CD4-positive, alpha-beta T cell (primary cell): ENCODE measurements around the gene C11orf91. TPM values are rescaled to one million over a fixed set of nuclear protein-coding genes. Genes with fewer than 3 reads are reported as not detected.
"Not testable (repeated sequence)": the region's sequence is repeated elsewhere in the genome, so short reads cannot be mapped to it uniquely, and the experiment has no call there.

Experiments used
- ATAC-seq: fragments of 200-7000 bp; cut with Tn5 transposase; one replicate; pipeline ENCODE4 v1.10.0; 2022; ENCODE audit warnings: mild to moderate bottlenecking; ENCODE audit not compliant: poor library complexity
- CTCF ChIA-PET: fragments of 350-600 bp; sonication (Branson Sonifier 250); formaldehyde crosslinking; loops from one replicate; lab custom pipeline; 2021; ENCODE audit warnings: antibody characterized with exemption, inconsistent platforms; lab: Charles Lee
- POLR2A ChIA-PET: fragments of 350-600 bp; sonication (Branson Sonifier 250); formaldehyde crosslinking; loops from one replicate; lab custom pipeline; 2021; ENCODE audit warnings: antibody characterized with exemption, inconsistent platforms; lab: Charles Lee
- DNase-seq, 14 experiments: peaks; one replicate each; pipeline ENCODE4 v3.0.0-alpha.2; 2013 to 2020; ENCODE audit warnings: mixed read lengths in 2 of 14
- H3K27ac ChIP-seq, 2 donors: one replicate each; pipeline versions ENCODE4 v1.5.1 to v1.7.0; 2013; ENCODE audit warnings: low read length in 2 of 2, low read depth in 1 of 2, mild to moderate bottlenecking in 1 of 2
- H3K27me3 ChIP-seq, 2 experiments: 1 replicate in 1 of 2; 2 replicates in 1 of 2; pipeline versions ENCODE4 v1.6.1 to v1.7.0; 2013; ENCODE audit warnings: low read length in 2 of 2, control low read depth in 1 of 2, mild to moderate bottlenecking in 1 of 2, moderate library complexity in 1 of 2; ENCODE audit not compliant: insufficient read depth in 2 of 2, control insufficient read depth in 1 of 2
- H3K36me3 ChIP-seq: one replicate; pipeline ENCODE4 v1.6.1; 2013; ENCODE audit warnings: low read length, control low read depth; ENCODE audit not compliant: insufficient read depth
- H3K4me1 ChIP-seq: one replicate; pipeline ENCODE4 v1.6.1; 2013; ENCODE audit warnings: low read length, control low read depth; ENCODE audit not compliant: insufficient read depth
- H3K4me3 ChIP-seq: one replicate; pipeline ENCODE4 v1.5.1; 2013; ENCODE audit warnings: mild to moderate bottlenecking, low read length, moderate library complexity
- H3K9me3 ChIP-seq, 2 experiments: 1 replicate in 1 of 2; 2 replicates in 1 of 2; pipeline versions ENCODE4 v1.6.1 to v1.7.0; 2013; ENCODE audit warnings: low read length in 2 of 2, mild to moderate bottlenecking in 2 of 2, control low read depth in 1 of 2, moderate library complexity in 1 of 2; ENCODE audit not compliant: control insufficient read depth in 1 of 2, insufficient read depth in 1 of 2
- H3K27ac Mint-ChIP-seq: one replicate; pipeline ENCODE4 v1.8.0; 2020; ENCODE audit warnings: mixed read lengths
- H3K27me3 Mint-ChIP-seq: one replicate; pipeline ENCODE4 v1.8.0; 2021; ENCODE audit warnings: mixed read lengths
- H3K36me3 Mint-ChIP-seq: one replicate; pipeline ENCODE4 v1.8.0; 2021; ENCODE audit warnings: low read depth, mixed read lengths
- H3K4me1 Mint-ChIP-seq: one replicate; pipeline ENCODE4 v1.8.0; 2021; ENCODE audit warnings: low read depth, mixed read lengths
- H3K4me3 Mint-ChIP-seq: one replicate; pipeline ENCODE4 v1.8.0; 2020; ENCODE audit warnings: mild to moderate bottlenecking, mixed read lengths
- H3K9me3 Mint-ChIP-seq: one replicate; pipeline ENCODE4 v1.8.0; 2020; ENCODE audit warnings: mixed read lengths
- intact Hi-C, 2 experiments: fragments of 100-400 bp; cut with DNase I in 1 of 2; cut with micrococcal nuclease in 1 of 2; formaldehyde crosslinking; loops; one replicate each; pipeline versions ENCODE4 v1.15.1 to v1.9.0; 2023 to 2025; cut with DNase I, micrococcal nuclease
- total RNA-seq, 174 experiments: library from RNA in 2 of 174; stranded (reverse) in 2 of 174; gene quantifications; one replicate each; pipeline ENCODE4 v1.2.3 and lab custom pipeline; 2021 to 2026
- TF ChIP-seq, protein P1 (sequence below): fragments of 200-600 bp; IDR thresholded peaks from one replicate; pipeline ENCODE4 v1.8.0; 2022; ENCODE audit warnings: antibody characterized with exemption, mild to moderate bottlenecking

The C11orf91 gene
- total RNA-seq, 2 experiments from 2014 or later: 0.45 TPM; not detected in 1

DNA sequence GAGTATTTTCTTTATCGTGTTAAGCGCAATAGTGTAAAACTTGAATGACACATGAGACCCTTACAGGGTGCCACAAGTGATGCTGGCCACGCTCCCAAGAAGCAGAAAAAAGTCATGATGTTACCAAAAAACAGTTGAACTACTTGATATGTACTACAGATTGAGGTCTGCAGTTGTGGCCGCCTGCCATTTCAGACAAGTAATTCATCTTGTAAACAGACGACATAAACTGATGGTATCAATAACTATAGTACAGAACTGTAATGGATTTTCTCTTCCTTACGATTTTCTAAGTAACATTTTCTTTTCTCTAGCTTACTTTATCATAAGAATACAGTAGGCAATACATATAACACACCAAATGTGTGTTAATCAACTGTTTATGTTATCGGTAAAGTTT, 30.1 kb upstream of the C11orf91 start:
- H3K4me1 Mint-ChIP-seq: peaks cover 70% of the 10 kb centered on the region
- H3K27me3 Mint-ChIP-seq: no peaks in the 10 kb centered on the region
- H3K36me3 Mint-ChIP-seq: peaks cover 3% of the 10 kb centered on the region
- Histone ChIP-seq H3K27ac (no peak overlapping the region), H3K36me3 (peaks cover 4% of the 10 kb centered on the region), H3K4me3 (no peak overlapping the region), H3K4me1 (peaks cover 24% of the 10 kb centered on the region), H3K9me3 (no peaks in the 10 kb centered on the region), H3K27me3 (no peaks in the 10 kb centered on the region)
- H3K4me3 Mint-ChIP-seq: no peak overlapping the region
- CTCF ChIA-PET: no interaction called here
- intact Hi-C loops: loop anchor here in 1 of 2 experiments (10.0 kb wide), 2 partner anchors 476 to 706 kb away; partner anchors contain the start of gene HIPK3
- no peaks in the 10 kb centered on the region for H3K9me3 Mint-ChIP-seq
- DNase-seq (no peak), ATAC-seq (no peak)
- TF ChIP-seq, protein P1, sequence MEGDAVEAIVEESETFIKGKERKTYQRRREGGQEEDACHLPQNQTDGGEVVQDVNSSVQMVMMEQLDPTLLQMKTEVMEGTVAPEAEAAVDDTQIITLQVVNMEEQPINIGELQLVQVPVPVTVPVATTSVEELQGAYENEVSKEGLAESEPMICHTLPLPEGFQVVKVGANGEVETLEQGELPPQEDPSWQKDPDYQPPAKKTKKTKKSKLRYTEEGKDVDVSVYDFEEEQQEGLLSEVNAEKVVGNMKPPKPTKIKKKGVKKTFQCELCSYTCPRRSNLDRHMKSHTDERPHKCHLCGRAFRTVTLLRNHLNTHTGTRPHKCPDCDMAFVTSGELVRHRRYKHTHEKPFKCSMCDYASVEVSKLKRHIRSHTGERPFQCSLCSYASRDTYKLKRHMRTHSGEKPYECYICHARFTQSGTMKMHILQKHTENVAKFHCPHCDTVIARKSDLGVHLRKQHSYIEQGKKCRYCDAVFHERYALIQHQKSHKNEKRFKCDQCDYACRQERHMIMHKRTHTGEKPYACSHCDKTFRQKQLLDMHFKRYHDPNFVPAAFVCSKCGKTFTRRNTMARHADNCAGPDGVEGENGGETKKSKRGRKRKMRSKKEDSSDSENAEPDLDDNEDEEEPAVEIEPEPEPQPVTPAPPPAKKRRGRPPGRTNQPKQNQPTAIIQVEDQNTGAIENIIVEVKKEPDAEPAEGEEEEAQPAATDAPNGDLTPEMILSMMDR: no peak
- POLR2A ChIA-PET: no interaction called here
- no peak overlapping the region for H3K27ac Mint-ChIP-seq

DNA sequence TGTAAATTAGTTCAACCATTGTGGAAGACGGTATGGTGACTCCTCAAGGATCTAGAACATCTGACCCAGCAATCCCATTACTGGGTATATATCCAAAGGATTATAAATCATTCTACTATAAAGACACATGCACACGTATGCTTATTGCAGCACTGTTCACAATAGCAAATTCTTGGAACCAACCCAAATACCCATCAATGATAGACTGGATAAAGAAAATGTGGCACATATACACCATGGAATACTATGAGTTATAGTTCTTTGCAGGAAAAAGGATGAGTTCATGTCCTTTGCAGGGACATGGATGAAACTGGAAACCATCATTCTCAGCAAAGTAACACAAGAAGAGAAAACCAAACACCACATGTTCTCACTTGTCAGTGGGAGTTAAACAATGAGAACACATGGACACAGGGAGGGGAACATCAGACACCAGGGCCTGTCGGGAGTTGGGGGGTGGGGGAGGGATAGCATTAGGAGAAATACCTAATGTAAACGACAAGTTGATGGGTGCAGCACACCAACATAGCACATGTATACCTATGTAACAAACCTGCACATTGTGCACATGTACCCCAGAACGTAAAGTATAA, 28.5 kb upstream of the C11orf91 start:
- H3K27me3 Mint-ChIP-seq, H3K4me3 Mint-ChIP-seq, POLR2A ChIA-PET, ATAC-seq, H3K9me3 ChIP-seq, H3K36me3 Mint-ChIP-seq, H3K27ac ChIP-seq, DNase-seq, H3K36me3 ChIP-seq, H3K27me3 ChIP-seq, H3K9me3 Mint-ChIP-seq, H3K27ac Mint-ChIP-seq, H3K4me3 ChIP-seq, CTCF ChIA-PET, intact Hi-C loops: not testable (repeated sequence)
- H3K4me1 Mint-ChIP-seq: peaks cover 70% of the 10 kb centered on the region
- peaks cover 15% of the 10 kb centered on the region for H3K4me1 ChIP-seq

DNA sequence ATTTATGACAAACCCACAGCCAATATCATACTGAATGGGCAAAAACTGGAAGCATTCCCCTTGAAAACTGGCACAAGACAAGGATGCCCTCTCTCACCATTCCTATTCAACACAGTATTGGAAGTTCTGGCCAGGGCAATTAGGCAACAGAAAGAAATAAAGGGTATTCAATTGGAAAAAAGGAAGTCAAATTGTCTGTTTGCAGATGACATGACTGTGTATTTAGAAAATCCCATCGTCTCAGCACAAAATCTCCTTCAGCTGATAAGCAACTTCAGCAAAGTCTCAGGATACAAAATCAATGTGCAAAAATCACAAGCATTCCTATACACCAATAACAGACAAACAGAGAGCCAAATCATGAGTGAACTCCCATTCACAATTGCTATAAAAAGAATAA, 26.9 kb upstream of the C11orf91 start:
- H3K36me3 ChIP-seq, H3K27ac Mint-ChIP-seq, H3K27me3 ChIP-seq, H3K4me3 Mint-ChIP-seq, CTCF ChIA-PET, DNase-seq, POLR2A ChIA-PET, H3K36me3 Mint-ChIP-seq, intact Hi-C loops, H3K4me3 ChIP-seq, H3K27ac ChIP-seq, H3K9me3 ChIP-seq, ATAC-seq, H3K9me3 Mint-ChIP-seq, H3K27me3 Mint-ChIP-seq: not testable (repeated sequence)
- H3K4me1 Mint-ChIP-seq: peaks cover 59% of the 10 kb centered on the region
- H3K4me1 ChIP-seq: peaks cover 20% of the 10 kb centered on the region

DNA sequence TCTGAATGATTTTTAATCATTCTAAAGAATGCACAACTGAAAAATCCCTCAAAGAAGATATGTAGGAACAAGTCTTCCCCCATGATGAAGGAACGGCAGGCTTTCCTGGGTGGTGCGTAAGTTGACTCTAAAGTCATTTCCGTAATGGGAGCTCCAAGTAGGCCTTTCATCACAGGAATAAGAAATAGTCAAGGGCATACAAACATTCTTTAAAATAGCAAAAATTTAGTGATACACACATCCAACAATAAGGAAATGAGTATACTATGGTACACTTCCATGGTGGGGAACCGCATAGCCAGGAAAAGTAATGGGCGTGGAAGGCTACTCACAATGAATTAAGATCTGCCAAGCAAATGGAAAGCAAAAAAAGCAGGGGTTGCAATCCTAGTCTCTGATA, 24.9 kb upstream of the C11orf91 start:
- Mint-ChIP-seq H3K4me3 (no peak overlapping the region), H3K9me3 (no peaks in the 10 kb centered on the region), H3K27ac (no peak overlapping the region), H3K36me3 (peaks cover 13% of the 10 kb centered on the region), H3K27me3 (no peaks in the 10 kb centered on the region), H3K4me1 (peaks cover 42% of the 10 kb centered on the region)
- H3K9me3 ChIP-seq: no peaks in the 10 kb centered on the region
- peaks cover 17% of the 10 kb centered on the region for H3K36me3 ChIP-seq
- ATAC-seq (no peak), DNase-seq (no peak)
- intact Hi-C loops: no loop called here
- H3K4me3 ChIP-seq: no peak overlapping the region
- no peaks in the 10 kb centered on the region for H3K27me3 ChIP-seq
- no peak overlapping the region for H3K27ac ChIP-seq
- POLR2A ChIA-PET: no interaction called here
- peaks cover 17% of the 10 kb centered on the region for H3K4me1 ChIP-seq
- TF ChIP-seq, protein P1: no peak
- CTCF ChIA-PET: interaction anchor here (0.9 kb wide), 1 partner anchor 10 kb away, joined by 3 read pairs; no protein-coding TSS in a partner anchor
